Measurements from ENCODE around the gene MATK.

MATK gene

GRCh38 chr19:3784607-3785450 lies 1.4 kb downstream of the MATK start:
- in situ Hi-C loops (cut with HindIII; ENCODE audit: low sequenced_read_pairs): no loop called here
- no peak overlapping the region for H3K4me3 ChIP-seq (ENCODE audit: low read depth, low read length)
- DNase-seq (ENCODE audit: low read depth): no peak
- TF ChIP-seq CTCF (IDR thresholded peaks at IDR 0.05; ENCODE audit: low read depth, low read length, missing control alignments): no peak

GRCh38 chr19:3783660-3784584 lies 2.3 kb downstream of the MATK start:
- no peak for TF ChIP-seq CTCF (IDR thresholded peaks at IDR 0.05; ENCODE audit: low read depth, low read length, missing control alignments)
- in situ Hi-C loops (cut with HindIII; ENCODE audit: low sequenced_read_pairs): no loop called here
- no peak overlapping the region for H3K4me3 ChIP-seq (ENCODE audit: low read depth, low read length)
- DNase-seq (ENCODE audit: low read depth): no peak

- no peak overlapping the region for H3K4me3 ChIP-seq (ENCODE audit: low read depth, low read length)
- in situ Hi-C loops (cut with HindIII; ENCODE audit: low sequenced_read_pairs): no loop called here
- DNase-seq (ENCODE audit: low read depth): no peak
- TF ChIP-seq CTCF (IDR thresholded peaks at IDR 0.05; ENCODE audit: low read depth, low read length, missing control alignments): no peak
These were observed 3.3 kb downstream of the MATK start for GRCh38 chr19:3782903-3783302.

- TF ChIP-seq CTCF (IDR thresholded peaks at IDR 0.05; ENCODE audit: low read depth, low read length, missing control alignments): no peak
- DNase-seq (ENCODE audit: low read depth): no peak
- H3K4me3 ChIP-seq (ENCODE audit: low read depth, low read length): no peak overlapping the region
- in situ Hi-C loops (cut with HindIII; ENCODE audit: low sequenced_read_pairs): no loop called here
These were observed 3.9 kb downstream of the MATK start for GRCh38 chr19:3782330-3782729.

- no peak for TF ChIP-seq CTCF (IDR thresholded peaks at IDR 0.05; ENCODE audit: low read depth, low read length, missing control alignments)
- no peak overlapping the region for H3K4me3 ChIP-seq (ENCODE audit: low read depth, low read length)
- in situ Hi-C loops (cut with HindIII; ENCODE audit: low sequenced_read_pairs): no loop called here
- DNase-seq (ENCODE audit: low read depth): no peak
These were observed 4.6 kb downstream of the MATK start for GRCh38 chr19:3781603-3782002.

- H3K4me3 ChIP-seq (ENCODE audit: low read depth, low read length): no peak overlapping the region
- no peak for TF ChIP-seq CTCF (IDR thresholded peaks at IDR 0.05; ENCODE audit: low read depth, low read length, missing control alignments)
- in situ Hi-C loops (cut with HindIII; ENCODE audit: low sequenced_read_pairs): no loop called here
- DNase-seq (ENCODE audit: low read depth): no peak
These were observed 5.3 kb downstream of the MATK start for GRCh38 chr19:3780786-3781304.

Data from astrocyte of the cerebellum (primary cell).